Measurements from ENCODE around the gene RBM42.
A peak's percentile ranks its signal among the peaks of the same experiment; 100 is the strongest.
"Not testable (repeated sequence)": the region's sequence is repeated elsewhere in the genome, so short reads cannot be mapped to it uniquely, and the experiment has no call there.

RBM42 gene

DNA sequence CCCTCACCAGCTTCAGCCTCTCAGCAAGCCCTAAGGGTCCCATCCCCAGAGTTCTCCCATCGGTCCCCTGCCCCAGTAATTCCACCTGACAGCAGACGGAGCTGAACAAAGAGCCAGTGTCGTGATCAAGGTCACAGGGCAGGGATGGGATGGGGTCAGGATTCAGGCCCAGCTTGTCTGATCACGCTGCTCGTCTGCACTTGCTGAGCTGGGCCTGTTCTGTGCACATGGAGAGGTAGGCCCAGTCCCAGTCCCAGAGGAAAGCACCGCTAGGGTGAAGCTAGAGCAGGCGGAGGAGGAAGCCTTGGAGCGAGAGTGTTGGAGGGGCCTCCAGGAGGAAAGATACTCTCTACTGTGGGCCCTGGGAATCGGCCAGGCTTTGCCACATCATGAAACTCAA, 7.1 kb upstream of the RBM42 start:
- no peak for DNase-seq

DNA sequence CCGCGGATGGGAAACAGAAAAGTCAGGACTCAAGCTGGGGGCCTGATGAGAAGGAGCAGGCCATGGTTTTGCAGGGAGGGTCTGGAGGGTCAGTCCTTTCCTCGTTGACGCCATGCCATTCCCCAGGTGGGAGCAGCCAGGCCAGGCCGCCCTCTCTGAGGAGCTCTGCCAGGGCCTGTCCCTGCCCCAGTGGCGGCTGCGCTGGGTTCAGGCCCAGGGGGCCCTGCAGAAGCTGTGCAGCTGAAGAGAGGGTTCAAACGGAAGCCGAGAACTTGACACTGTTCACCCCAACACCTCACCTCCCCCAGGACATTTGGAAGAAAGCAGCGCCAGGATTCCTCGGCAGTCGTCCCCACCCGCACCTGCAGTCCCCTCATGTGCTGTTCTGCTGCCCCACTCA, 6.1 kb upstream of the RBM42 start:
- no peak for DNase-seq

DNA sequence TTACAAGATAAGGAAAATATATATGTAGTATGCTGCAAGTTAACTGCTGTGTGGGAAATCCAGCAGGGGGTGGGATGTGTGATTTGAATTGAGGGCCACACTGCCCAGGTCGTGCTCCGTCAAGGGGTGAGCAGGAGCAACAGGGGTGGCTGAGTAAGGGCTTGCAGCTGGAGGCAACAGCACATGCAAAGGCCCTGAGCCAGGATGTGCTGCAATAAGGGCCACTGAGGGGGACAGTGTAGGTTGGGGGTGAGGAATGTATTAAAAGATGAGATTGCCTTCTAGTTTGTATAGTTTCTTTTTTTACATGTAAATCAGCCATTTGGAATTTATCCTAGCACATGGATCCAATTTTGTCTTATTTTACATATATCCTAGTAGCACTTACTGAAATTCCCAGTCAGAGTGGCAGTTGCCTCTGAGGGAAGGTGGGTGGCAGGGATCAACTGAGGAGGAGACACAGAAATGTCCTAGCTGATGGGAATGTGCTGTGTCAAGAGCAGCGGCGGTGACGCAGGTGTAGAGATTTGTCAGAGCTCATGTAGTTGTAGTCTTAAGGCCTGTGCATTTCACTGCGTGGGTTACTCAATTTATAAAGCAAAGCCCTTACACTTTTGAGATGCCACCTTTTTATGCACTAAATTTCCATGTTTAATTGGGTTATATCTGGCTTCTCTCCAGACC, 5.4 kb upstream of the RBM42 start:
- no peak for DNase-seq

DNA sequence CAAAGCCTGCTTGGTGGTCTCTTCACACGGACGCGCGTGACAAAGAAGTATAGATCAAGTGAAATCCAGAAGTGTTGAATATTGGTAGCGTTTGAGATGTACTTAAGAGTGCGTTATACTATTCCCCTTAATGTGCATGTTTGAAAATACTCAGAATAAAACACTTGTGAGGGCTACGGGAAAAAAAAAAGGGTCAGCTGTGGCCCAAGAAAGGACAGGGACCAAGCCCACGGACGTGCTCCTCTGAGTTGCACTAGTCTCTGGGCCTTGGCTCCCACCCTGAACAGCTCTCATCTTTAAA, 622 bp upstream of the RBM42 start:
- DNase-seq, result no peak

DNA sequence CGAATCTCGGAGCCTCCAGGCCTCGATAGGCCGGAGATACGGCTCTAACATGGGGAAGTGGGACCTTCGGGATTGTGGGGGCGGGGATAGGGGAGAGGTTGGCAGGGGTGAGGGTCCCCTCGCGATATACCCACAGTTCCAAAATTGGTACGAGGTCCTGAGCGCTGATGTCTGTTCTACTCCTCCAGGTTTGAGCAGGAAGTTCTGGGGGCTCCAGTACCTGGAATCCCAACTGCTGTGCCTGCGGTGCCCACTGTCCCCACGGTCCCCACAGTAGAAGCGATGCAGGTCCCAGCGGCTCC, 447 bp downstream of the RBM42 start:
- DNase-seq, result no peak

DNA sequence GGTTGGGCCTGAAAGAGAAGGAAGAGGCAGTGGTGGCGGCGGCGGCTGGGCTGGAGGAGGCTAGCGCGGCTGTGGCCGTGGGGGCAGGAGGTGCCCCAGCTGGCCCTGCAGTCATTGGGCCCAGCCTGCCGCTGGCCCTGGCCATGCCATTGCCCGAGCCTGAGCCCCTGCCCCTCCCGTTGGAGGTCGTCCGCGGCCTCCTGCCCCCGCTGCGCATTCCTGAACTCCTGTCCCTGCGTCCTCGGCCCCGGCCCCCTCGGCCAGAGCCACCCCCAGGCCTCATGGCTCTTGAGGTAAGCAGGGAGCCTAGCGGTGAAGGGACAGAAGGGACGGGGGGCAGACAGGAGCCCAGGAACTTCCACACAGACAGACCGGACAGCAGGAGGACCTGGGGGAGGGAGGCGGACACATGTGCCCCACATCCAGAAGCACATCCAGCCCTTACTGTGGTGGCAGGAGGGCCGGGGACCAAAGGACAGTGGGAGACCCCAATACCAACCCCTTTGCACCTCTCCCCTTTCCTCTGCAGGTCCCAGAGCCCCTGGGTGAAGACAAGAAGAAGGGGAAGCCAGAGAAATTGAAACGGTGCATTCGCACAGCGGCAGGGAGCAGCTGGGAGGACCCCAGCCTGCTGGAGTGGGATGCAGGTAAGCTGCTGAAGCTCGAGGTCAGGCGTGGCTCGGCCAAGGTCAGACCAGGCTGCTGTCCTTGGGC, 5.0 kb downstream of the RBM42 start:
- DNase-seq, result no peak

DNA sequence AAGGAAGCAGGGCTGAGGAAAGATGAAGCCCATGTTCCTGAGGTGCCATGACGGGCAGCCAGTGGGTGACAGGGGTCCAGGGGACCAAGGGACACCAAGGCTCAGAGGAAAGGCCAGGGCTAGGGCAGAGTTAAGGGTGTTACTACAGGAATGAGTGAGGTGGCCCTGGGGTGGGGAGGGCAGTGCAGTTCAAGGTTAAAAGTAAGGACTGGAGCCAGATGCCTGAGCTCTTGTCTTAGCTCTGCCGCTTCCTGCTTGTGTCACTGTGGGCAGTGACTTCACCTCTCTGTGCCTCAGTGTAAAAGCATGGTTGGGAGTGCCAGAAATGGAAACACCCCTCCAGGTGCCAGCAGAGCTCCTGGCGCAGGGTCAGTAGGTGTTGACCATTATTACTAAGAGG, 7.8 kb downstream of the RBM42 start:
- DNase-seq, result no peak

DNA sequence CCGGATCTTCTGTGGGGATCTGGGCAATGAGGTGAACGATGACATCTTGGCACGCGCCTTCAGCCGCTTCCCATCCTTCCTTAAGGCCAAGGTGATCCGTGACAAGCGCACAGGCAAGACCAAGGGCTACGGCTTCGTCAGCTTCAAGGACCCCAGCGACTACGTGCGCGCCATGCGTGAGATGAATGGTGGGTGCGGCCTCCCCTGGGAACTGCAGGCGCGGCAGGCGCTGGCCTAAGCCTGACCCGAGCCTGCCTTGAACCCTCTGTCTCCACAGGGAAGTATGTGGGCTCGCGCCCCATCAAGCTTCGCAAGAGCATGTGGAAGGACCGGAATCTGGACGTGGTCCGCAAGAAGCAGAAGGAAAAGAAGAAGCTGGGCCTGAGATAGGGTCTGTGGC, 8.3 kb downstream of the RBM42 start:
- DNase-seq, result no peak

DNA sequence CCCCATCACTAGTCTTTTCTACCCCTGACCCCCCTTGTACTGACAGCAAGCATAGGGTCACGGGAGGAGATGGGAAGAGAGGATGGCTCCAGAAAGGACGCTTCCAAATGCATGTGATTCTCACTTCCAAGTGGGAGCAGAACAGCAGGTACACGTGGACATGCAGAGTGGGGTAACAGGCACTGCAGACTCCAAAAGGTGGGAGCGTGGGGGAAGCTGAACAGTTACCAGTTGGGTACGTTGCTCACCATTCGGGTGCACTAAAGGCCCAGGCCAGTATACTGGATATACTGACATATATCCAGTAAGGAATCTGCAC, 10.4 kb downstream of the RBM42 start:
- DNase-seq, result no peak

DNA sequence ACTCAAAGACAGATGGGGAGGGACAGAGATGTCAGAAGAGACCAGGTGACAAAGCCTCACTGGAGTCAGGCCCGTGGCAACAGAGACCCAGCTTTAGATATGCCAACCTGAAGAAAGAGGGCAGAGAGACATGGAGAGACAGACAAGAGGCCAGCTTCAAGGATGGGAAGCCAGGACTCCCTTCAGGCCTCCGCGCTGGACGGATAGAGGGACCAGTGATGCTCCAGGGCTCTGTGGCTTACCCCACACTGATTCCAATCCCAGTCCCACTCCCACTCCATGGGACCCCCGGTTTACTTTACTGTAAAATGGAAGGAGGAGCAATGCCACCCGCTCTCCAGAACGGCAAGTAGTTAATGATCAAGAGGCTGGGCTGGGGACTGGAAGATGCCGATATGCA, 11.0 kb downstream of the RBM42 start:
- DNase-seq, result no peak

DNA sequence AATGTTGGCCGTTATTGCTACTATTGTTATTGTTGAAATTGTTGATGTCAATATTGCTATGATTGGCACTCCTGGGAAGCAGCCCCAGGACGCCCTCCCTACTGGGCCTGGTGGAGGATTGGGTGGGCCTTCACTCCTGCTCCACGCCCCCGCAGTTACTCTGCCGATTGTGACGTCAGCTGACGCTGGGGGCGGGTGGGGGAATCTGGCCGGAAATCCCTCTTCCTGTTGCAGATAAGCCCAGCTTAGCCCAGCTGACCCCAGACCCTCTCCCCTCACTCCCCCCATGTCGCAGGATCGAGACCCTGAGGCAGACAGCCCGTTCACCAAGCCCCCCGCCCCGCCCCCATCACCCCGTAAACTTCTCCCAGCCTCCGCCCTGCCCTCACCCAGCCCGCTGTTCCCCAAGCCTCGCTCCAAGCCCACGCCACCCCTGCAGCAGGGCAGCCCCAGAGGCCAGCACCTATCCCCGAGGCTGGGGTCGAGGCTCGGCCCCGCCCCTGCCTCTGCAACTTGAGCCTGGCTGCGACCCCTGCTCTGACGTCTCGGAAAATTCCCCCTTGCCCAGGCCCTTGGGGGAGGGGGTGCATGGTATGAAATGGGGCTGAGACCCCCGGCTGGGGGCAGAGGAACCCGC, 12.8 kb downstream of the RBM42 start, which contains the start of gene ETV2:
Gene ETV2 (plus strand): TSS at position 231 of the 637 bp plus-strand sequence. CDS start 716 bp downstream, outside the sequence.
- DNase-seq, result peak; percentile 46 to 65

DNA sequence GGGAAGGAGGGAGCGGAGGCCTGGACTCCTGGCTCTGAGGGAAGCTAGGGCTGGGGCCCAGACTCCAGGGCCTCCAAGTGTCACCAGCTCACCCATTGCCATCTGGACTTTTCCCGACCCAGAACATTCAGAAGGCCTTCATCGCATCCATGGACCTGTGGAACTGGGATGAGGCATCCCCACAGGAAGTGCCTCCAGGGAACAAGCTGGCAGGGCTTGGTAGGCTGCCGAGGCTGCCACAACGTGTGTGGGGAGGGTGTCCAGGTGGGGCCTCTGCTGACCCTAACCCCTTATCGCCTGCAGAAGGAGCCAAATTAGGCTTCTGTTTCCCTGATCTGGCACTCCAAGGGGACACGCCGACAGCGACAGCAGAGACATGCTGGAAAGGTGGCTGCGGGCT, 13.5 kb downstream of the RBM42 start:
- DNase-seq, result no peak

DNA sequence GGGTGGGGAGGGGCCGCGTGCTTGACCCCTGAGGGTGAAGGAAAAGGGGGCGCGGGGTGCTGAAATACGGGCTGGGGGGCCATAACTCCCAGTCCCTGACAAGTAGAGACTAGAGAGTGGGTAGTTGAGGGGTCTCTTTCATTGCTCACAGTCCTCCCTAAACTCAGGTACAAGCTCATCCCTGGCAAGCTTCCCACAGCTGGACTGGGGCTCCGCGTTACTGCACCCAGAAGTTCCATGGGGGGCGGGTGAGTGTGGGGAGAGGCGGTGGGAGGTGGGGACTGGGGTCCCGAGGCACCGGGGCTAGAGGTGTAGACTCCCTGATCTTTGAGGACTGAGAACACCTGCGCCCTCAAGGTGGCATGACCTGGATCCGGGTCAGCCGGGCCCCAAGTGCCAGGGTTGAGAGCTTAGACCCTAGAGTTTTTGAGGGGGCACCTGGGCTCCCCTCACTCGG, 14.0 kb downstream of the RBM42 start:
- no peak for DNase-seq

DNA sequence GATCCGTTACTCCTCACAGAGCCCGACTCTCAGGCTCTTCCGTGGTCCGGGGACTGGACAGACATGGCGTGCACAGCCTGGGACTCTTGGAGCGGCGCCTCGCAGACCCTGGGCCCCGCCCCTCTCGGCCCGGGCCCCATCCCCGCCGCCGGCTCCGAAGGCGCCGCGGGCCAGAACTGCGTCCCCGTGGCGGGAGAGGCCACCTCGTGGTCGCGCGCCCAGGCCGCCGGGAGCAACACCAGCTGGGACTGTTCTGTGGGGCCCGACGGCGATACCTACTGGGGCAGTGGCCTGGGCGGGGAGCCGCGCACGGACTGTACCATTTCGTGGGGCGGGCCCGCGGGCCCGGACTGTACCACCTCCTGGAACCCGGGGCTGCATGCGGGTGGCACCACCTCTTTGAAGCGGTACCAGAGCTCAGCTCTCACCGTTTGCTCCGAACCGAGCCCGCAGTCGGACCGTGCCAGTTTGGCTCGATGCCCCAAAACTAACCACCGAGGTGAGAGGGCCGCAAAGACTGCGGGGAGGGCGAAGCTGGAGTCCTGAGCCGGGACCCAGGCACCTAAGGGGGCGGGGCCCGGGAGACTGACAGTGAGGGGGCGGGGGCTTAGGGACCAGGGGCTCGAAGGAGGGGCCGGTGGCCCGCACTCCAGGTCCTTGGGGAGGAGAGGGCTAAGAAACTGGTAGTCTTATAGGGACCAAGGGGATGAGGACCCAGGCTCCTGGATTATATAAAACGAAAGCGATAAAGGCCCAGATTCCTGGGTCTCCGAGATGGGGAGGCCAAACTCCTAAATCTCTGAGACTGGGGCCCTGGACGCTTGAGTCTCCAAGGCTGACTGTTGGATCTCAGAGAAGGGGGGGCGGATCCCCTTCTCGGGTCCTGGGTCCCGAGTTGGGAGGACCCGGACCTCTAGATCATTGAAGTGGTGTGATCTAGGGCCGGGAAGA, 14.7 kb downstream of the RBM42 start:
- DNase-seq, result peak; percentile 78 to 87

DNA sequence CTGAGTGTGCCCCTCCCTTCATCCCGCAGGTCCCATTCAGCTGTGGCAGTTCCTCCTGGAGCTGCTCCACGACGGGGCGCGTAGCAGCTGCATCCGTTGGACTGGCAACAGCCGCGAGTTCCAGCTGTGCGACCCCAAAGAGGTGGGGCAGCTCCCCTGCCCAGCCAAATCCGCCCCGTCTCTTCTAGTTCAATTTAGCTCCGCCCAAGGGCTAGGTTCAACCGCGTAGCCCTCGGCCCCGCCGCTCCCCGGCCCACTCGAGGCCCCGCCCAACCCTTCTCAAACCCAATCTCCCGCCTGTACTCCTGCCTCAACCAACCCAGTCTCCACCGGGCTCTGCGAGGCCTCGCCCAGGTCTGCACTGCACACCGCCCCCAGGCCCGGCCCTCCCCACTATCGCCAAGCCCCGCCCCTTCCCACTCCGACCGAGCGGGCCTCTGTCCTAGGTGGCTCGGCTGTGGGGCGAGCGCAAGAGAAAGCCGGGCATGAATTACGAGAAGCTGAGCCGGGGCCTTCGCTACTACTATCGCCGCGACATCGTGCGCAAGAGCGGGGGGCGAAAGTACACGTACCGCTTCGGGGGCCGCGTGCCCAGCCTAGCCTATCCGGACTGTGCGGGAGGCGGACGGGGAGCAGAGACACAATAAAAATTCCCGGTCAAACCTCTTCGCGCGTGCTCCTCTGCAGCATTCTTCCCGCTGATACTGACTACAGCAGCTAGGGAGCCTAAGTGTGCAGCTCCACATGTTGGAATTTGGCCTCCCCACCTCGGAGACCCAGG, 15.6 kb downstream of the RBM42 start:
- DNase-seq, result peak; percentile 97 to 98

DNA sequence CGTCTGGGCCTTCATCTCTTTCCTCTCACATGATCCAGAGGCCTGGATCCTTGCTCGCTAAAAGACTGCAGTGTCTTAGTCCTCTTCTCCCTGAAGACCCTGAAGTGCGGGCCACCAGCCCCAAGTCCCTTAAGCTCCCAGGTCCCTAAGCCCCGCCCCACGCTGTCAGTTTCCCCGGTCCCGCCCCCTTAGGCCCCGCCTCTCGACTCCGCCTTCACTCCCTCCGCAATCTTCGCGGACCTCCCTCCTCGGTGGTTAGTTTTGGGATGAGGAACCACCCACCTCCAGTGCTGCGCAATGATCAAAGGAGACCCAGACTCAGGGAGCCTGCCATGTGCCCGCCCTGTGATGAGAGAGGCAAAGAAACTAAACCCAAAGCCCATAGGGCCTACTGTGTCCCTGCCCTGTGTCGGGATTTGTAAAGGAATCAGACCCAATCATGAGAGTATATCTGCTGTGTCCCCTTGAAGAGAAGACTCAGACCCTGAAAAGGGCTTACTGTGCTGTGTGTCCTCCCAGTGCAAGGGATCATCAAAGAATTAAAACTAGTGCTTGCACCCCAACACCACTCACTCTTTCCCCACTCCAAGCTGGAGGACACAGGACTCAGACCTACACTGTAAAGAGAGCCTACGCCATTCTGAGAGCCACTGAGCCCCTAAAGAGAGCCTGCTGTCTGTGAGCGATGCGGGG, 16.3 kb downstream of the RBM42 start:
- peak; percentile 67 to 79 for DNase-seq

DNA sequence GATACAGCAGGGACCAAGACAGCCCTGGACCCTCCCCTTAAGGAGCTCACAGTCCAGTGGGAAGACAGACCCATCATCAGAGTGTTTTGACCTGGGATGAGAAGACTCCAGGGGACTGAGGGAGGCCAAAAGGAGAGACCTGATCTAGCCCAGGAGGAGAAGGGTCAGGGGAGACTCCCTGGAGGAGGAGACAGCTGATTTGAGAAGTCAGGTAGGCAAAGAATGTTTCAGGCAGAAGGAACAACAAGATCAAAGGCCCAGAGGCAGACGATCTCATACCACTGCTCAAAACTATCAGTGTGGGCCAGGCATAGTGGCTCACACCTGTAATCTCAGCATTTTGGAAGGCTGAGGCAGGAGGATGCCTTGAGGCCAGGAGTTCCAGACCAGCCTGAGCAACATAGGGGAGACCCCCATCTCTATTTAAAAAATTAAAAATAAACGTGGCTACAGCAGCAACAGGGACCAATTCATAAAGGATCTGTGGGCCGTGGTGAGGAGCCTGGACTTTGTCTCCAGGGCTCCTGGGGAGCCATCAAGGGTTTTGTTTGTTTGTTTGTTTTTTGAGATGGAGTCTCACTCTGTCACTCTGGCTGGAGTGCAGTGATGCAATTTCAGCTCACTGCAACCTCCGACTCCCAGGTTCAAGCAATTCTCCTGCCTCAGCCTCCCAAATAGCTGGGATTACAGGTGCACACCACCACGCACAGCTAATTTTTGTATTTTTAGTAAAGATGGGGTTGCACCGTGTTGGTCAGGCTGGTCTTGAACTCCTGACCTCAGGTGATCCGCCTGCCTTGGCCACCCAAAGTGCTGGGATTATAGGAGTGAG, 17.1 kb downstream of the RBM42 start:
- no peak for DNase-seq

DNA sequence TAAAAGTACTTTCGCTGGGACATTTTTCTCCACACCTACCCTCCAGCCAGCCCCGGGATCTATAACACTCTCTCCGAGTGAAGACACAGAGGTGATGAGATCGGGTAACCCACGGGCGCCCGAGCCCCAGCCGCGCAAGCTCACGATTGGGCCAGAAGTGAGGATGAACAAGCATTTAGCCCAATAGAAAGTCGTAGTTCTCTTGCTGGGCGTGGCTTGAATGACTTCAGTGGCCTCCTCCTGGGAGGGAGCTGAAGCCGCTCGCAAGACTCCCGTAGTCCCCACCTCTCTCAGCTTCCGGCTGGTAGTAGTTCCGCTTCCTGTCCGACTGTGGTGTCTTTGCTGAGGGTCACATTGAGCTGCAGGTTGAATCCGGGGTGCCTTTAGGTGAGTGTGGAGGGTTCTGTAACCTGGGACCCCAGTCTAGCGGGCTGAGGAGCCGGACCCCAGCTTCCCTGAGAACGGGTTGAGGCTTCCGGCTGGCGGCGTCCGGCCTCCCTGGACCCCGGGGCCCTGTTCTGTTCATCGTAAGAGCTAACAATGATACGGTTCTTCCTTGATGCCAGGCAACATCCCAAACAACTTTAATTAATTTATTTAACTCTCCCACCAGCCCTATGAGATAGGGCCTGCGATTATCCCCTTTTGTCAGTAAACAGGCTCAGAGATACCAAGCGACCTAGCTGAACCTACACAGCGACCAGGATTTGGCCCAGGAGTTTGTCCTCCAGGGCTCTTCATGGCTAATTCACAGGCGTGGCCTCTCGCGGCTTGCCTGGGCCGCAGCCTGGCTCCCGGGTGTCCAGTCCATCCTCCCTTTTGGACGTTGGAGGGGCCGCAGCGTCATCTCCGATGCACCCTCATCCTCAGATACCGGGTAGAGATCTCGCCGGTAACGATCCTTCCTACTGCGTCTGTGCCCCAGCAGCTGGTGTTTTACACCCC, 19.5 kb downstream of the RBM42 start, which contains the start of gene COX6B1:
Gene COX6B1 (plus strand): TSS at position 307 of the 945 bp plus-strand sequence. CDS start 2,921 bp downstream, outside the sequence.
- DNase-seq, result peak; percentile 95 to 96

DNA sequence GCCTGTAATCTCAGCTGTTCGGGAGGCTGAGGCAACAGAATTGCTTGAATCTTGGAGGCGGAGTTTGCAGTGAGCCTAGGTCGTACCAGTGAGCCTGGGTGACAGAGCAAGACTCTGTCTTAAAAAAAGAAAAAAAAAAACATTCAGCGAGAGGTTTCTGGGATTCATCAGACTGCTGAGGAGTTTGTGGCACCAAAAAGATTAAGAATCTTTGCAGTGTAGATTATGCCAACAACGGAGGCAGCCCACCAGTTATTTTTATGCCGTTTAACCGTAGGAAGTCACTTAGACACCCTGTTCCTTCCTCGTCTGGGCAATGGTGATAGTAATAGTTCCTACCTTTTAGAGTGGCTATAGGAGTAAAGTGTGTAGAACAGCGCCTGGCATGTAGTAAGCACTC, 21.7 kb downstream of the RBM42 start:
- no peak for DNase-seq

DNA sequence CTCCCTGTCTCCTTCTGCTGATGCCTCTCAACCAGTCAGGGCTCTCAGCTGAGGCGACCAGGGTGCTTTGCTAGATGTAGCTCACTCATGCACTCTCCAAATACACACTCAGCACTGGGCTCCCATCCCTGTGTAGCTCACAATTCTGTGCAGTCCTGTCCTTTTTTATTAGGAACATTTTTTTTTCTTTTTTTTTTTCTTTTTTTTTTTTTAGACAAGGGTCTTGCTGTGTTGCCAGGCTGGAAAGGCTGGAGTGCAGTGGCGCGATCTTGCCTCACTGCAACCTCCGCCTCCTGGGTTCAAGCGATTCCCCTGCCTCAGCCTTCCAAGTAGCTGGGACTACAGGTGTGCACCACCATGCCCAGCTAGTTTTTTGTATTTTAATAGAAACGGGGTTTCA, 26.0 kb downstream of the RBM42 start:
- not testable (repeated sequence) for DNase-seq

All from CD4-positive, alpha-beta T cell treated with Interferon alpha-2 for 1 hour (primary cell).